WI38 (cell line): ENCODE data around the gene EPM2A.

Experiments used
- H3K4me3 ChIP-seq: 2 replicates; pipeline ENCODE4 v1.5.1; 2011; ENCODE audit warnings: low read depth, mild to moderate bottlenecking, control low read depth, low read length
- CTCF ChIP-seq: IDR thresholded peaks from 2 replicates; pipeline ENCODE4 v1.5.1; 2012; ENCODE audit warnings: low read depth, mild to moderate bottlenecking, control low read depth, low read length

EPM2A gene

DNA sequence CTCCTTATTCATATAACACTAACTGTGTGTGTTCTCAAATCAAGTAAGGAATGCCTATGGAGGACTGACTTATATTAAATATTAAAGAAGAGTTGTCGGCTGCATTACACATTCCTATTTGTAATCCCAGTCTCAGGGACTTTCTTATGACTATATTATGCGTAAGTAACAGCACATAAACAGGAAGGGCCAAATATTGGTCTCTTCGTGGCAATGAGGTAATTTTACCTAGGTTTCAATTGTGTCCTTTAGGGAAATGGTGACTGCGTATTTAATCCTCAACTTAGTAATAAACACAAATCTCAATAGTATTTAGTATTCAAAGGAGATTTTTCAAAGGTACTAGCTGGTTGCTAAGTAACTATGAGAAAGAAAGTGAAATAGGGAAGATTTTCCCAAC lies 22.8 kb upstream of the EPM2A start:
- no peak overlapping the region for H3K4me3 ChIP-seq
- no peak for TF ChIP-seq CTCF

DNA sequence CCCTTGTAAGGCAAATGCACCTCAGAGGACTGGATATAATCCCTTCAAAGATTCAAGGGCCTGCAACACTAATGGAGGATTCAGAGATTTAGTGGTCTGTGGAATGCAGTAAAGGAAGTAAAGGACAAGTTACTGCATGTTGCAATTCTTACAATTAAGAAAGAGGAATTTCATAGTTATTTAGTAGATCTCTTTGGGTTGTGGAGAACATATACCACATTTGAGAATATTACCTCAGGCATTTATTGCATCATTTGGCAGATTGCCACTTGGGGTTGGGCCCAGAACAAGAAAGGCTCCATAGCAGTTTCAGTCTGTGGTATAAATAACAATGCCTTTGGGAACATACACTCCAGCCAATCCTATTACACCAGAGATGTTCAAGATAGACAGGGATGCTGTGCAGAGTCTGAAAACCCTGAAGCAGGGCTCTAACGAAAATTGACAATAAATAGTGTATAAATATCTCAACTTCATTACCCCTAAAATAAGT lies 20.9 kb upstream of the EPM2A start:
- no peak overlapping the region for H3K4me3 ChIP-seq
- no peak for TF ChIP-seq CTCF

DNA sequence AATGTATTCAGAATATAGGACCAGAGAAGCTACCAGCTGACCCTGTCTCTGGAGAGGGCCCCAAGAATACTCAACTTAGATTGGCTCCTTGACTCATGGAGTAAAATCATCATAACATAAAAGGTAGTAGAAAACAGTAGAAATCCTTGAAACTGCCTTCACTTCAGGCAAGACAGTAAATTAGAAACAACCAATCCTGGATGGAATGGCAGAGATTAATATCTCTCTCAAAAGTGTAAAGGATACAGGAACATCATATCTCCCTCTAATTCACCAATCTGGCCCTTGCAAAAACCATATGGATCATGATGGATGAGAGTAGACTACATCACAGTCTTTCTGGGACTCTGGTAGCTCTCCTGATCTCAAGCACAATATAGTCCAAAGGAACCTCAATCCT lies 20.4 kb upstream of the EPM2A start:
- no peak overlapping the region for H3K4me3 ChIP-seq
- no peak for TF ChIP-seq CTCF

DNA sequence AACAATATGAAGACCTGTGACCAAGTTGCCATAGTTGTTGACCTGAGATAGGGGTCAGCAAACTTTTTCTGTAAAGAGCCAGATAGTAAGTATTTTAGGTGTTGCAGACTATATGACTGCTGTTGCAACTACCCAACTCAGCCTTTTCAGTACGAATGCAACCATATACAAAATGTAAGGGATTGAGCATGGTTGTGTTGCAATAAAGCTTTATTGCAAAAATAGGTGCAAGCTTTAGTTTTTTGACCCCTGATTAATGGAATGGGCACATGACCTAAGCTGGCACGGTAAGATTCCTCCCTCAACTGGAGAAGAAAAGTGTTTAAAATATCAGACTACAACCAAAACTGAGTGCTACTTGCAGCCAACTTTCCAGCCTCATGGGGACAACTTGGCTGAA lies 17.3 kb upstream of the EPM2A start:
- no peak for TF ChIP-seq CTCF
- H3K4me3 ChIP-seq, result no peak overlapping the region

GRCh38 chr6:145749632-145750031 lies 14.3 kb upstream of the EPM2A start:
- no peak for TF ChIP-seq CTCF
- H3K4me3 ChIP-seq, result no peak overlapping the region

DNA sequence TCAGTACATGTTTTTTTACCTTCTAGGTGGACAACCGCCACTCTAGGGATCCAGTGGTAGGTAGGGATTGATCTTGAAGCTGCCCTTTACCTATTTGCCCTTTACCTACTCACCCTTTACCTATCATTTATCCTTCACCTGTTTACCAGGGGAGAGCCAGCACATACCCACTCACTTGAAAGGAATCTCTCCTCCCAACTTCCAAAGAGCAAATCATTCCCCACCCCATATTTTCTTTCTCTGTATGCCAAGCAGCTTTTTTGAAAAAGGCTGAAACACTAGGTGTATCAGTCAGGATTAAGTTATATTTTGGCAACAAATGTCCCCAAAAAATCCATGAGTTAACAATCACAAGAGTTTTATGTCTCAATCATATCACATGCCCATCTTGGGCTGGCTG lies 10.5 kb upstream of the EPM2A start:
- H3K4me3 ChIP-seq, result no peak overlapping the region
- no peak for TF ChIP-seq CTCF

GRCh38 chr6:145744619-145745018 lies 9.3 kb upstream of the EPM2A start:
- no peak overlapping the region for H3K4me3 ChIP-seq
- no peak for TF ChIP-seq CTCF
